Measurements from ENCODE around the gene PIP5KL1.

Gene PIP5KL1

DNA sequence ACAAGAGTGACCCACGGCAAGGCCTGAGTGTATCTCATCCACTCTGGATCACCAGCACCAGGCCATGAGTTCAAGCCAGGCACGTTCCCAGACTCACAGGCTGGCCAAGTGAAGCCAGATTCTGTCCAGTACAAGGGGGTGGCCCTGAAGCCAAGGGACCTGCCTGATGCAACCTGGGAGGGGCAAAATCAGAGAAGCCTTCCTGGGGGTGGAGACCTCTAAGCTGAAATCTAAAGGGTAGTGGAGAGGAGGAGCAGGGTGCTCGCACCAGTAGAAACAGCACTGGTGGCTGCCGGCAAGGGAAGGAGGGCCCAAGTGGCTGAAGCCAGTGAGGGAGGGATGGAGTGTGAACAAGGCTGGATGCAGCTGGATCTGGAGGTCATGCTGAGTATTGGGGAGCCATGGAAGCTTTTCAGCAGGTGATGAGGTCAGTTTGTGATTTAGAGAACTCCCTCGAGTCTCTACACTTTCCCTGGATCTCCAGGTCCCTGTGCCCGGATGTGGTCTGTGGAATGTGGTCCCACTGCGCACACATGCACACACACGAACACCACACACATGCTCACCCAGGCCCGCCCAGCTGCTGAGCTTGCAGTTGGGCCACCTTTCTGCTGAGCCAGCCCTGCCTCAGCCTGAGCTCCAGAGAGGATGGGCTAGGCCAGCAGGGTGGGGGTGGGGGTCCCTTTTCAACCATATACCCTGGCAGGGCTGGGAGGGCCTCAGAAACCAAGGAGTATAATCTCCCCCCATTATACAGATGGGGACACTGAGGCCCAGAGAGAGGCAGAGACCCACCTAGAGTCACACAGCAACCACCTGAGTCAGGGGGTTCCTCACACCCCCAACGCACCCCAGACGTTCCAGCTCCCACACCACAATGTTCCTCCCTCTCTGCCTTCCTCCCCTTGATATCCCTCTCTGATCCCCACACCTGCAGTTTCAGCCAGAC, 1.6 kb downstream of the PIP5KL1 start:
- DNase-seq: no peak

DNA sequence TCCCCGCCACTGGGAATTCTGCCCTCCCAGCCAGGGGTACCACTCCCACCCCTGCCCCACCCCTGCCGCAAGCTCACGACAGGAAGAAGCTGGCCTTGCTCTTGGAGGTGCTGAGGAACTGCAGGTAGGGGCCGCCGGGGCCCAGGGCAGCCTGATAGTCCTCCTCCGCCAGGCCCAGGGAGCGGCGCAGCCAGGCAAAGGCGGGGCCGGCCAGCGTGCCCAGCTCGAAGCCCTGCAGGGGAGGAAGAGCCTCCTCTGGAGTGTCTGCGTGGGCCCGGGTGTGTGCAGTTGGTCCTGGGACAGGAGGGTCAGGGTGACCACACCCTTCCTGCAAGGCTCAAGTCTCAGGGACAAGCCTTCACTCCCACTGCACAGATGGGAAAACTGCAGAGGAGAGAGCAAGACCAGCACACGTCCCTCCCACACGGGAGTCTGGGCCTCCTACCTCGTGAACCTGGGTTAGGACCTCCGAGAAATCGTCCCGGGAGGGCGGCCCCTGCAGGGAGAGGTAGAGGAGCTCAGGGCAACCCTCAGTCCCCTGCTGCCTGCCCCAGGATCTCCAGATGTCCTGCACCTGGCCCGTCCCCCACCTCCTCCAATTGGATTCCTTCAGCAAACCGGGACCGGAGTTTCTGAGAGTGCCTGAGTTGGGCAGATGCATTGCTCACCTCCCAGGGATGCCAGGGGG, 2.4 kb downstream of the PIP5KL1 start:
- DNase-seq: no peak

DNA sequence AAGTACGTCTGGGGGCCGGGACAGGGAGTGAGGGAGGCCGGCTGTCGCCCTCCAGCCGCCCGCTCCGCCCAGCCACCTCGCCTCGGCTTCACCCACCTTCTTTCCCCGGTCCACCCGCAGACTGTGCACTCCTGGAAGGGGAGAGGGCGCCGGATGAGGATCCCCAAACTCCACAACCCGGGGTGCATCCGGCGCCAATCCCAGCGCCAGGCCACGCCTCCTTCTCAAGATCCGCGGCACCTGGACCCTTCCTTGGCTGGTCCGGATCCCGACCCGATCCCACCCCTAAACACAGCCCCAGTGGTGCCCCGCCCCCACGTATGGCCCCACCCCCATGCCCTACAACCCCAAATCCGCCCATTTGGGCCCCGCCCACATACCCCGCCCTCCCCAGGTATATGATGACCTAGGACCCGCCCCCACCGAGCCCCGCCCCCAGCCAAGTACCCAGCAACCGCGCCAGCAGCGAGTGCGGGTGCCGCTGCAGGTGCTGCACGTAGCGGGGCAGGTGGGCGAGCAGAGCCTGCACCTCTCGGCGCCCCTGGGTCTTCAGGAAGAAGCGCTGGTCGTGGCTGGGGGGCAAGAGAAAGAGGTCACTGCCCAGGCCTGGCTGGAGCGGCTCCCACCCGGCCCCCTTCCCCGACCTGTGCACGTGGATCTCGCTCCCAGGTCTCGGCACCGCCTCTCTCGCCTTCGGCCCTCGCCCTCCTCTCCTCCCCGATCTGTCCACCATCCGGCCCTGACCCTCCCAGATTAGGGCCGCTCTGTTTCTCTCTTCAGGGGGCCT, 3.2 kb downstream of the PIP5KL1 start:
- peak; percentile 82 for DNase-seq

DNA sequence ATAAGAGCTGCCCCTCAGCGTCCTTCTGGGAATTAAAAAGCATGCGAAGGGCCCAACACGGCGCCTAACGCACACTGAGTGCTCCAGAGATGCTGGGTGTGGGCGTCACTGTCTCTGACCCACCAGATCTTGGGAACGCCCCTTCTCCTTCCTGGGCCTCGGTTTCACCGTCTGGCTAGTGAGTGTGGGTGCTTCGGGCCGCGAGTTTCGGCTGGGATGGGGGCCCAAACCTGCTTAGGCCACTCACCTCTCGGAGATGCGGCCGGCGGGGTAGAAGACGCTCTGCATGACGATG, 3.7 kb downstream of the PIP5KL1 start:
- DNase-seq: no peak

DNA sequence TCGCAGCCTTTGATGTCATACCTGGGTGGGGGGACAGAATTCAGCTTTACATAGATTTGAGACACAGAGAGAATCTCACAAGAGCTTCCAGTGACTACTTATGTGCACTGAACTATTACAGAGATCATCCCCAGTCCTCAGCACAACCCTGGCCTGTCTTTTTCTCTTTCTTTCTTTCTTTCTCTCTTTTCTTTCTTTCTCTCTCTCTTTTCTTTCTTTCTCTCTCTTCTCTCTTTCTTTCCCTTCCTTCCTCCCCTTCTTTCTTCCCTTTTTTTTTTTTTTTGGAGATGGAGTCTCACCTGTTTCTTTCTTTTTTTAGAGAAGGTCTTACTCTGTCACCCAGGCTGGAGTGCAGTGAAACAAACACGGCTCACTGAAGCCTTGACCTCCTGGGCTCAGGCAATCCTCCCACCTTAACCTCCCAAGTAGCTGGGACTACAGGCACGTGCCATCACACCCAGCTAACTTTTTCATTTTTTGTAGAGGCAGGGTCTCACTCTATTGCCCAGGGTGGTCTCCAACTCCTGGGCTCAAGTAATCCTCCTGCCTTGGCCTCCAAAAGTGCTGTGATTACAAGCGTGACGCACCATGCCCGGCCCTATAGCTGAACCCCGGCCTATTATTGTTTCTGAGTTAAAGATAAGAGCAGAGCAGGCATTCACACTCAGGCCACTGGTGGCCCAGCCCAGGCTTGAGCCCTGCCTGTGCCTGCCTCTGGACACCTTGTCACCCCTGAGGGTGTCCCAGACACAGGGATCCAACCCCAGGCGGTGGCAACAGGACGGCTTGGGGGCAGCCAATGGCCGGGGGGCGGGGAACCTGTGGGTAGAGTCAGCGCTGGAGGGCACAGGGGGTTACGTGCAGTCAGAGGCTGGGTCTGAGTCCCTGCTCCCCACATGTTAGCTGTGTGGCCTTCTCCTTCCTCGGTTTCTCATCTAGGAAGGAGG, 4.3 kb downstream of the PIP5KL1 start:
- no peak for DNase-seq

DNA sequence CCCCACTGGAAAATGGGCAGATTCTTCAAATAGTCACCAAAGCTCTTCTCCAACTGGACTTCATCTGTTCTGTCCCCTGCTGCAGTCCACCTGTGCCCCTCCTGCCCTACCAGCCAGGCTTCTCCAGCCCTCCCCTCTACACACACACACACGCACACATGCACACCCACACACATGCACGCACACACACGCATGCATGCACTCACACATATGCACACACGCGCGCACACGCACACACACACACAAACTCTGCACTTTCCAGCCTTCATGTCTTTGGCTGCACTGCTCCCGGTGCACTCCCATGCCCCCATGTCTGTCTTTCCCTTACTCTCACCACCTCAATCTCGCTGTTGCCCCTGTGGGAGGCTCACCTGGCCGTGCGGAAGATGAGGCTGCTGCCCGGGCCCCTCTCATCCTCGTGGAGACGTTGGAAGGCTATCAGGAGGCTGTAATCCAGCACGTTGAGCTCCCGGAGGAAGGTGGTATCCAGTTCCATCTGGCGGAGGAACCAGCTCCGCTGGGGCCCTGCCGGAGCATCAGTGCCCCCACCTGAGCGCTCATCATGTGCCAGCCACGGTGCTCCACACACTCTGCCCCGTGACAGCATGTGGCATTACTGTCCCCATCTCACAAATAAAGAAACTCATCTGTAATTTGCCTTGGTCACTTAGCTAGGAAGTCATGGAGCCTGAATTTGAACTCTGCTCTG, 5.7 kb downstream of the PIP5KL1 start:
- no peak for DNase-seq

GRCh38 chr9:127923771-127924170, 6.8 kb downstream of the PIP5KL1 start:
- DNase-seq: no peak

- DNase-seq: no peak
Measured at GRCh38 chr9:127923046-127923445, 7.5 kb downstream of the PIP5KL1 start.

DNA sequence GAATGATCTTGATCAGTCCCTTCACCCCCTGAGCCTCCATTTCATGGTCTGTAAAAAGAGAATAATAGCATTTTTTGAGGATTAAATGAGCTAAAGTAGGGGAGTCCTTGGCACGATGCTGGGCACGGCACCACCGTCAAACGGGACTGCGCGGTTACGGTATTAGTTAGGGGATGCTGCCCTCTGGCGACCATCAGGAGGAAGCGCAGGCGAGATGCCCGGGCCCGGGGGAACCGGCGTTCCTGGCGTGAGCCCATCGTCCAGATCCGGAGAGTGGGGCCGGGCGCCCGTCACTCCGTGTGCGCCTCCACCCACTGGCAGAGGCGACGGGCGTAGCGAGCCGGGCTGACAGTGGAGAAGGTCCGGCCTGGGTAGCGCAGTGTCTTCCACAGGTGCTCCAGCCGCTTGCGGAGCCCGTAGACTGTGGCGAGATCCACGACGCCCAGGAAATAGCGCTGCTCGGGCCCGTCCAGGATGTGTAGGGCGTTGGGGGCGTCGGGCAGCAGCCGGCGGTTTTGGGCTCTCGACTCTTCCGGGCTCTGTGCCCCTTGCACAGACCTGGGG, 8.9 kb downstream of the PIP5KL1 start:
- DNase-seq: peak; percentile 74

- DNase-seq: no peak
Measured at GRCh38 chr9:127920794-127921193, 9.8 kb downstream of the PIP5KL1 start.

- DNase-seq: peak; percentile 85
Measured at GRCh38 chr9:127919253-127919815, 11.2 kb downstream of the PIP5KL1 start.

GRCh38 chr9:127918183-127919107, 12.1 kb downstream of the PIP5KL1 start:
- DNase-seq: no peak

DNA sequence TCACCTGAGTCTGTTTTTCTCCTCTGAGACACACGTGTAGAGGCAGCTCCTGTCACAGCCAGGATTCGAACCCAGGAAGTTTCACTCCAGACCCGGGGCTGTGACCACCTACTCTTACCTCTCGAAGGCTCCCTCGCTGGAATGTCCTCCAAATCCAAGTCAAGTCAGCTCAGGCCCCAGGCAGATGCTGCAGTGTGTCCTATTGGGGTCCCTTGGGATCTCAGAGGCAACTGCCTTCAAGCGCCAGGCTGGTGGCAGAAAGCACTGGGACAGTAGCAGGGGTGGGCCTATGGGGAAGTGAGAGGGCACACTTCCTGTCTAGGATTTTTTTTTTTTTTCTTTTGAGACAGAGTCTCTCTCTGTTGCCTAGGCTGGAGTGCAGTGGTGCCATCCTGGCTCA, 13.0 kb downstream of the PIP5KL1 start:
- DNase-seq: peak; percentile 81

- peak; percentile 95 for DNase-seq
Measured at GRCh38 chr9:127916720-127917581, 13.6 kb downstream of the PIP5KL1 start, which contains the start of gene ST6GALNAC4. TSS of gene ST6GALNAC4 (minus strand) at chr9:127917041. CDS start at chr9:127916419, 622 bp downstream.

- peak; percentile 86 for DNase-seq
Measured at GRCh38 chr9:127915801-127916719, 14.5 kb downstream of the PIP5KL1 start.

- no peak for DNase-seq
Measured at GRCh38 chr9:127915325-127915752, 15.2 kb downstream of the PIP5KL1 start.

DNA sequence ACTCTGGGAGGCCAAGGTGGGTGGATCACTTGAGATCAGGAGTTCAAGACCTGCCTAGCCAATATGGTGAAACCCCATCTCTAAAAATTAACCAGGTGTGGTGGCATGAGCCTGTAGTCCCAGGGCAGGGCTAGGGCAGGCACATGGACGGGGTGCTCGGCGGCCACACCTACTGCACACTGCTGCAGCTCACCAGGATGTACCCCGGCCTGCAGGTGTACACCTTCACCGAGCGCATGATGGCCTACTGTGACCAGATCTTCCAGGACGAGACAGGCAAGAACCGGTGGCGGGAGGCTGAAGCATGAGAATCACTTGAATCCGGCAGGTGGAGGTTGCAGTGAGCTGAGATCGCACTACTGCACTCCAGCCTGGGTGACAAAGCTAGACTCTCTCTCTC, 16.9 kb downstream of the PIP5KL1 start:
- DNase-seq: no peak

Data from CD4-positive, alpha-beta T cell treated with Interleukin-15 for 1 hour (primary cell).